Central memory CD8-positive, alpha-beta T cell (primary cell): ENCODE measurements around the gene HCAR2.
"Not testable (repeated sequence)": the region's sequence is repeated elsewhere in the genome, so short reads cannot be mapped to it uniquely, and the experiment has no call there.

Experiments
- ATAC-seq: fragments of 150-1000 bp; cut with Tn5 transposase; replicated peaks from 2 replicates; pipeline ENCODE4 v1.10.0; 2022; ENCODE audit warnings: mild to moderate bottlenecking, moderate FRiP score, moderate number of reproducible peaks; ENCODE audit not compliant: poor library complexity, severe bottlenecking; ENCODE audit errors: extremely low read depth
- DNase-seq, 2 donors: peaks; one replicate each; pipeline ENCODE4 v3.0.0; 2021; ENCODE audit warnings: low spot score in 2 of 2
- H3K27ac Mint-ChIP-seq: one replicate; pipeline ENCODE4 v1.8.0; 2022; ENCODE audit warnings: low read depth, mild to moderate bottlenecking, moderate library complexity, mixed read lengths
- H3K27me3 Mint-ChIP-seq: one replicate; pipeline ENCODE4 v1.8.0; 2022; ENCODE audit warnings: mixed read lengths
- H3K36me3 Mint-ChIP-seq: one replicate; pipeline ENCODE4 v1.8.0; 2022; ENCODE audit warnings: mild to moderate bottlenecking, moderate library complexity, mixed read lengths; ENCODE audit not compliant: insufficient read depth
- H3K4me1 Mint-ChIP-seq: one replicate; pipeline ENCODE4 v1.8.0; 2022; ENCODE audit warnings: mixed read lengths
- H3K4me3 Mint-ChIP-seq: one replicate; pipeline ENCODE4 v1.8.0; 2022; ENCODE audit warnings: mild to moderate bottlenecking, moderate library complexity, mixed read lengths
- H3K9me3 Mint-ChIP-seq: one replicate; pipeline ENCODE4 v1.8.0; 2022; ENCODE audit warnings: mixed read lengths

HCAR2 gene

GRCh38 chr12:122730215-122731014 is 27.3 kb upstream of the HCAR2 start, which contains the start of gene HCAR1:
TSS of gene HCAR1 (minus strand) at chr12:122730844. CDS start at chr12:122730339, 505 bp downstream.
- no peaks in the 10 kb centered on the region for H3K9me3 Mint-ChIP-seq
- DNase-seq (no peak), ATAC-seq (no peak)
- H3K36me3 Mint-ChIP-seq, result no peaks in the 10 kb centered on the region
- H3K4me3 Mint-ChIP-seq, result no peak within 1 kb of the TSS
- H3K27me3 Mint-ChIP-seq, result peaks cover 40% of the 10 kb centered on the region
- H3K4me1 Mint-ChIP-seq, result no peaks in the 10 kb centered on the region
- H3K27ac Mint-ChIP-seq, result no peak within 1 kb of the TSS

GRCh38 chr12:122729583-122730214 is 26.5 kb upstream of the HCAR2 start:
- Mint-ChIP-seq H3K4me1 (no peaks in the 10 kb centered on the region), H3K9me3 (no peaks in the 10 kb centered on the region), H3K27me3 (peaks cover 40% of the 10 kb centered on the region), H3K27ac (no peak overlapping the region), H3K36me3 (no peaks in the 10 kb centered on the region), H3K4me3 (no peak overlapping the region)
- ATAC-seq (no peak), DNase-seq (no peak)

GRCh38 chr12:122726080-122726558 is 23.0 kb upstream of the HCAR2 start:
- H3K27me3 Mint-ChIP-seq, result peaks cover 30% of the 10 kb centered on the region
- no peak for DNase-seq
- H3K4me1 Mint-ChIP-seq, result no peaks in the 10 kb centered on the region
- no peaks in the 10 kb centered on the region for H3K36me3 Mint-ChIP-seq
- no peak for ATAC-seq
- H3K27ac Mint-ChIP-seq, result no peak overlapping the region
- no peak overlapping the region for H3K4me3 Mint-ChIP-seq
- no peaks in the 10 kb centered on the region for H3K9me3 Mint-ChIP-seq

DNA sequence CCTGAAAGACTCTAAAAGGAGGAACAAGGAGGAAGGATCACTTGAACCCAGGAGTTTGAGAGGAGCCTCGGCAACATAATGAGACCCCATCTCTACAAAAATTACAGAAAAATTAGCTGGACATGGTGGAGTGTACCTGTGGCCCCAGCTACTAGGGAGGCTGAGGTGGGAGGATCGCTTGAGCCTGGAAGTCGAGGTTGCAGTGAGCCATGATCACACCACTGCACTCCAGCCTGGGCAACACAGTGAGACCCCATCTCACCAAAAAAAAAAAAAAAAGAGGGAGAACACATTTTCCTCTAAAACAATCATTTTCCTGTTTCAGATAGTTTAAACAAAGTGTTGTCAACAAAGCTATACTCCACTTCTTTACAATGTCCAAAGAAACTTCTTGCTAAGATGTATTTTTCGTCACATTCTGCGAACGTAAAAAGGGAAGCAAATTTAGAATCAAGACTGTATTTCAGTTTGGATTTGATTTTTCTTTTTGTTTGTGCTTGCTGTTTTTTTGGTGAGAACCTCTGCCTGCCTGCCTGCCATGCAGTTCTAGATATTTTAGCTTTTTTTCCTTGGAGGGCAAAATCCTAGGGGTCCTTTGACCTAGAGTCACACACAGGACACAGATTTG is 22.4 kb upstream of the HCAR2 start:
- no peak overlapping the region for H3K4me3 Mint-ChIP-seq
- no peak for DNase-seq

DNA sequence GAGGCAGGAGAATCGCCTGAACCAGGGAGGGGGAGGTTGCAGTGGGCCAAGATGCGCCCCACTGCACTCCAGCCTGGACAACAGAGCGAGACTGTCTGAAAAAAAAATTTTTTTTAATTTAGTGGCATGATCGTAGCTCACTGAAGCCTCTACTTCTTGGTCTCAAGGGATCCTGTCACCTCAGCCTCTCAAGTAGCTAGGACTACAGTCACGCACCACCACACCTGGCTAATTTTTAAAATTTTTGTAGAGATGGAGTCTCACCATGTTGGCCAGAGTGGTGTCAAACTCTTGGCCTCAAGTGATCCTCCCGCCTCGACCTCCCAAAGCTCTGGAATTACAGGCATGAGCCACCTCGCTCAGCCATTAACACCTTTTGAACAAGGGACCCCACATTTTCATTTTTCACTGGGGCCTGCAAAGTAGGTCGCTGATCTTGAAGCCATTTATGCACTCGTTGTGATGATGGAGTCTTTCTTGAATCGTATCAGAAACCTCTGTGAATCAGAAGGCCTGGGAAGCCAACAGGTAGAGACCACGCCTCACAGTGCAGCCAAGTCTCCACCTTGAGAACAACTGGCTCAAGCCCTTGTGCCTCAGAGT is 21.6 kb upstream of the HCAR2 start:
- H3K4me3 Mint-ChIP-seq, result no peak overlapping the region
- H3K27me3 Mint-ChIP-seq, result peaks cover 28% of the 10 kb centered on the region
- H3K36me3 Mint-ChIP-seq, result no peaks in the 10 kb centered on the region
- ATAC-seq (no peak), DNase-seq (no peak)
- H3K9me3 Mint-ChIP-seq, result no peaks in the 10 kb centered on the region
- H3K27ac Mint-ChIP-seq, result no peak overlapping the region
- H3K4me1 Mint-ChIP-seq, result no peaks in the 10 kb centered on the region

More for the DNA sequence above, 22.4 kb upstream of the HCAR2 start:
- H3K36me3 Mint-ChIP-seq, result no peaks in the 10 kb centered on the region
- ATAC-seq, result no peak
- H3K4me1 Mint-ChIP-seq, result no peaks in the 10 kb centered on the region
- no peaks in the 10 kb centered on the region for H3K9me3 Mint-ChIP-seq
- no peak overlapping the region for H3K27ac Mint-ChIP-seq
- H3K27me3 Mint-ChIP-seq, result peaks cover 33% of the 10 kb centered on the region

GRCh38 chr12:122722387-122722786 is 19.2 kb upstream of the HCAR2 start:
- Mint-ChIP-seq H3K4me3 (no peak overlapping the region), H3K27ac (no peak overlapping the region), H3K9me3 (no peaks in the 10 kb centered on the region), H3K4me1 (no peaks in the 10 kb centered on the region), H3K36me3 (no peaks in the 10 kb centered on the region), H3K27me3 (peaks cover 28% of the 10 kb centered on the region)
- no peak for ATAC-seq
- DNase-seq, result no peak

DNA sequence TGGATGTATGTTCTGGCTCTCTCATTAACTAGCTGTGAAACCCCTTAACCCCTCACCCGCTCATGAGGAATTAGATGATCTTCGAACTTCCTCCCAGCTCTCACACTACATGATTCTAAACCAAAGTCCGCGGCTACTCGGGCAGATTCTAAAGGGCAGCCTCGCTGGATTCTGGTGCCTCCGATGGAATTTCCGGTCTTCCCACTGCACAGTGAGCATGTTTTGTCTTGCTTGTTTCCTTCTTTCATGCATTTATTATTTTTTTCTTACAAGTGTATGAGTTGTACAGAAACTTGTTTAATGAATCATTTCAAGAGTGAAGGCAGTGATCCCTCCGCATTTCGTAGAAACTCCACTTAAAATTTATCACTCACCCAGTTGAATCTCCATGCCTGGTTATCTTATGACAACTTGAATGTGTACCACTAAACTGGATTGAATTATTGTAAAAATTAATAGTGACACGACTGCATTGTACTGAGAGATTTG is 17.9 kb upstream of the HCAR2 start:
- H3K4me3 Mint-ChIP-seq, result no peak overlapping the region
- DNase-seq (no peak), ATAC-seq (no peak)
- no peak overlapping the region for H3K27ac Mint-ChIP-seq
- H3K4me1 Mint-ChIP-seq, result no peaks in the 10 kb centered on the region
- no peaks in the 10 kb centered on the region for H3K36me3 Mint-ChIP-seq
- H3K9me3 Mint-ChIP-seq, result no peaks in the 10 kb centered on the region
- peaks cover 28% of the 10 kb centered on the region for H3K27me3 Mint-ChIP-seq

GRCh38 chr12:122716658-122717057 is 13.5 kb upstream of the HCAR2 start, which contains the start of gene HCAR3:
TSS of gene HCAR3 (minus strand) at chr12:122716811. CDS start at chr12:122716737, 74 bp downstream.
- H3K27me3 Mint-ChIP-seq, result peaks cover 19% of the 10 kb centered on the region
- not testable (repeated sequence) for H3K4me3 Mint-ChIP-seq, H3K36me3 Mint-ChIP-seq, DNase-seq, H3K27ac Mint-ChIP-seq, ATAC-seq, H3K9me3 Mint-ChIP-seq, H3K4me1 Mint-ChIP-seq

DNA sequence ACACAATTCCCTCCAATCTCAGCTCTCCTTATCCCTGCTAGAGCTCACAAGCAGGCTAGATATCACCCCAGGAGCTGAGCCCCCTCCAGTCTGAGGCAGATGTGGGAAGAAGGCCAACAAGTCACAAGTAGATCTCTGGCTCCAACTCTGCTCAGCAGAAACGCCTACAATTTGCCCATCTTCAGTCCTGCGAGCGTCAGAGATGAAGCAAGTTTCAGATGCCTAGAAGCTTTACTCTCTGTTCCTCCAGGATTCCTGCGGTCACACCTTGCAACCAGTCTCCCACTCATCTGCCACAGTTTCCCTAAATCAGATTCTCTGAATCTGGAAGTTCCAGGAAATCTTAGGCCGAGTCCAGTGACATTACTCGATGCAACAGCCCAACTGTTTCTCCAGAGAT is 12.1 kb upstream of the HCAR2 start:
- not testable (repeated sequence) for H3K9me3 Mint-ChIP-seq, DNase-seq, H3K36me3 Mint-ChIP-seq, H3K27ac Mint-ChIP-seq, H3K4me1 Mint-ChIP-seq, ATAC-seq, H3K4me3 Mint-ChIP-seq
- H3K27me3 Mint-ChIP-seq, result peaks cover 11% of the 10 kb centered on the region

DNA sequence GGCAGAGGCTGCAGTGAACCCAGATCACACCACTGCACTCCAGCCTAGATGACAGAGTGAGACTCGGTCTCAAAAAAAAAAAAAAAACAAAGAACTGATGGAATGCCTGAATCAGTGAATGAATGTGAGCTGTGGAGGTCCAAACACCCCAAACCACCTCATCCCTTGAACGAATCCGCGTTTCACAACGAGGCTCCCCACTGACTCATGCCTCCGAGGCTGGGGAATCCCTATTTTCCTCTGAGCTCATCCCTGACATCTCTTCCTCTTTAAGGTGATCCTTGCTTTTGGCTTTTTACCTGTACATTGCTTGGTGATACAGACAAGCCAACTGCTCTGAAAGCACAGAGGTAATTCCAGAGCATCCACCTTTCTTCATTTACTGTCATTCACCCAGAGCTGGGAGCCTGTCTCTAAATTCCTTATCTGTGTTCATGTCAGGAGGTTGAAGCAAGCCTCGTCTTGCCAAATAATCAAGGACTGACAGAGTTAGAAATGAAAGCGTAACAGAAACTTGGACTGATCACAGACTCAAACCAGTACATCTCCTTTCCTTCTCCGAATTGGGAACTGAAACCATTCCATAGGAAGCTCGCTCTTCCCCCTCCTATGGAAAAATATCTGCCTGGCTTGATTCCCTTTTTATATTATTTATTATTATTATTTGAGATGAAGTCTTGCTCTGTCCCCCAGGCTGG is 10.5 kb upstream of the HCAR2 start:
- not testable (repeated sequence) for H3K27ac Mint-ChIP-seq, H3K9me3 Mint-ChIP-seq, ATAC-seq, H3K36me3 Mint-ChIP-seq, H3K4me1 Mint-ChIP-seq, DNase-seq, H3K4me3 Mint-ChIP-seq, H3K27me3 Mint-ChIP-seq

GRCh38 chr12:122711266-122711665 is 8.1 kb upstream of the HCAR2 start:
- H3K9me3 Mint-ChIP-seq, H3K27me3 Mint-ChIP-seq, H3K4me3 Mint-ChIP-seq, H3K27ac Mint-ChIP-seq, DNase-seq, ATAC-seq, H3K4me1 Mint-ChIP-seq, H3K36me3 Mint-ChIP-seq: not testable (repeated sequence)

- not testable (repeated sequence) for ATAC-seq, DNase-seq, H3K9me3 Mint-ChIP-seq, H3K27me3 Mint-ChIP-seq, H3K4me3 Mint-ChIP-seq, H3K27ac Mint-ChIP-seq, H3K4me1 Mint-ChIP-seq, H3K36me3 Mint-ChIP-seq
These were observed 7.2 kb upstream of the HCAR2 start for GRCh38 chr12:122710341-122710740.
